ENCODE data around the gene CAPN2. TPM values are rescaled to one million over a fixed set of nuclear protein-coding genes. Genes with fewer than 3 reads are reported as not detected.

Gene CAPN2
- total and polyA plus RNA-seq, 2 donors (not counting 1 experiment from before 2014, with no cell fraction given) = 63.9 to 79.6 TPM

GRCh38 chr1:223755992-223756775 lies 43.8 kb downstream of the CAPN2 start:
- Histone ChIP-seq H3K27me3 (replicated peaks in 1 of 4; ENCODE audit: control extremely low read depth in 1 of 4, control insufficient read depth in 3 of 4, insufficient read depth in 4 of 4, low read length in 3 of 4) (no peaks in the 10 kb centered on the region), H3K4me1 (ENCODE audit: control insufficient read depth in 2 of 2, insufficient read depth in 2 of 2, low read length in 2 of 2) (no peaks in the 10 kb centered on the region), H3K79me2 (ENCODE audit: control insufficient read depth, insufficient read depth, low read length) (no peaks in the 10 kb centered on the region), H3K36me3 (replicated peaks in 1 of 2; ENCODE audit: control extremely low read depth in 1 of 2, control insufficient read depth in 1 of 2, extremely low read depth in 1 of 2, insufficient read depth in 2 of 2, low read length in 1 of 2) (peaks cover 0 to 51% of the 10 kb centered on the region in 2 experiments), H3K9ac (ENCODE audit: low read length) (no peak overlapping the region), H2AFZ (ENCODE audit: insufficient read depth, low read depth, low read length, poor library complexity, severe bottlenecking) (no peak overlapping the region), H4K20me1 (ENCODE audit: control insufficient read depth, insufficient read depth, low read length, poor library complexity, severe bottlenecking) (no peaks in the 10 kb centered on the region), H3K9me3 (ENCODE audit: control extremely low read depth in 1 of 3, control insufficient read depth in 2 of 3, insufficient read depth in 1 of 3, low read length in 2 of 3) (no peaks in the 10 kb centered on the region), H3K27ac (ENCODE audit: low read length in 2 of 2) (no peak overlapping the region), H3K4me3 (ENCODE audit: control extremely low read depth in 1 of 5, extremely low read depth in 1 of 5, insufficient read depth in 1 of 5, low read depth in 2 of 5, low read length in 4 of 5) (no peak overlapping the region), H3K4me2 (replicated peaks; ENCODE audit: low read depth, low read length, poor library complexity, severe bottlenecking) (no peak overlapping the region)
- Mint-ChIP-seq H3K9me3 (ENCODE audit: insufficient read depth) (no peaks in the 10 kb centered on the region), H3K4me1 (no peaks in the 10 kb centered on the region), H3K4me3 (no peak overlapping the region), H3K27ac (no peak overlapping the region), H3K27me3 (no peaks in the 10 kb centered on the region)
- POLR2A ChIA-PET = no interaction called here
- CTCF ChIA-PET = interaction anchor here (0.8 kb wide), 1 partner anchor 61 kb away, joined by 3 read pairs; no protein-coding TSS in a partner anchor
- TF ChIP-seq EZH2 (IDR thresholded peaks at IDR 0.05; ENCODE audit: borderline replicate concordance, insufficient read depth, low read depth, low read length, poor library complexity, severe bottlenecking) (no peak), CTCF (IDR thresholded peaks at IDR 0.05) (no peak)
- DNase-seq = no peak
- intact Hi-C loops (cut with micrococcal nuclease) = no loop called here
- 99% methylated on average over 13 of the region's 13 CpGs for WGBS (ENCODE audit: insufficient coverage)
- no peak for ATAC-seq (ENCODE audit: low read depth)
